HG03025 (cell line): ENCODE measurements around the gene ADARB2.
"Not testable (repeated sequence)": the region's sequence is repeated elsewhere in the genome, so short reads cannot be mapped to it uniquely, and the experiment has no call there.

Experiments used
- ATAC-seq: cut with Tn5 transposase; IDR thresholded peaks from one replicate; pipeline ENCODE4 v1.9.1; 2021; ENCODE audit warnings: mild to moderate bottlenecking, moderate library complexity; ENCODE audit not compliant: unreplicated experiment, low FRiP score

The ADARB2 gene

DNA sequence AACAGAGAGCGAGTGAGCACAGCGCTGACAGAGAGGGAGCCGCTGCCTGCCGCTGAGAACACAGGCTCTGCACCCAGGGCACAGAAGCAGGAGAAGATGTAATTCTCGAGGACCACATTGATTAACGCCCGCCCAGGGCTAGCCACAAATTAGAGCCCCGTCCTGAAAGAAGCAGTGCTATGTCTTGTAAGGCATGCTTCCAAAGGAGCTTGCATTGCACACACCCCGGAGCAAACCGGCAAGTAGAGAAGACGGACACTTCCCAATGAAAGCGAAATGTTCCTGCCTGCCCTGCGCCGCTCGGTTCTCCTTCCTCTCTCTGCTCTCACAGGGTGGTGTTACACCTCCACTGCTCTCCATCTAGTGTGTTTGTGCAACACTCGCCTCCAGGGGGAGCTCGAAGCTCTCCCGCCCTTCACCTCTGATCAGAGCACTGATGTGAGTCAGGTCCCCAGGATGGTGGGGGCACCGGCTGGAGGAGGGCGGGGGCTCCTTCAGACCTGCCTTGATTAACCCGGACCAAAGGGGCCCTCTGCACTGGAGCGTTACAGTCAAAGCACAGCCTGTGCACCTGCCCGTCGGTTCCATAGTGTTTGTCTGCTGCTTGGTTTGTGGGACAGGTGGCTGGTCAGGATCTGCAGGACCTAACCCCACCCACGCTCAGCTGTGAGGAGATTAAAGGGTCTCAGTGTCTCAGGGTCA, 316.5 kb downstream of the ADARB2 start:
- ATAC-seq, result peak; percentile 81

GRCh38 chr10:1419796-1420610, 317.3 kb downstream of the ADARB2 start:
- no peak for ATAC-seq

DNA sequence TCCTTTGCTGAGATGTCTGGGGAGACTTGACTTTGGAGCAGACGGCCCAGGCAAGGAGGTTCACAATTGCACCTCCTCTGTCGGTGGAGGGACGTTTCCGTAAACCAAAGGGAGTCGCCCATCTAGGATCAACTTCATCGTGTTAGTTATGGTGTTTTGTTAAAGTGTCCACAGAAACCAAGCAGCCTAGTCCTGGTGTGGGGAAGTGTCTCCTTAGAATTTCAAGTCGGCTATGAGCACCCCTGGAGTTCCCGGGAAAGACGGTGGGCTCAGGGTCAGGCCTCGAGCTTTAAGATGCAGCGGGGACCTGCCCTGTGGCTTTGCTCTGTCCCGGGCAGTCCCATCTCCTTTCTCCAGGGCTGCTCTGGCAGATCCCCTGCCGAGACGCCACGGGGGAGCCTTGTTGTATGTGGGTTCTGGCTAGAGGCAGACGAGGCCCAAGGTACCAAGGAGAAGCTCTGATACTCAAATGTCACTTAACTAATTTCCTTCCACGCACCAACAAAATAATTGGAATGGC, 319.2 kb downstream of the ADARB2 start:
- no peak for ATAC-seq

DNA sequence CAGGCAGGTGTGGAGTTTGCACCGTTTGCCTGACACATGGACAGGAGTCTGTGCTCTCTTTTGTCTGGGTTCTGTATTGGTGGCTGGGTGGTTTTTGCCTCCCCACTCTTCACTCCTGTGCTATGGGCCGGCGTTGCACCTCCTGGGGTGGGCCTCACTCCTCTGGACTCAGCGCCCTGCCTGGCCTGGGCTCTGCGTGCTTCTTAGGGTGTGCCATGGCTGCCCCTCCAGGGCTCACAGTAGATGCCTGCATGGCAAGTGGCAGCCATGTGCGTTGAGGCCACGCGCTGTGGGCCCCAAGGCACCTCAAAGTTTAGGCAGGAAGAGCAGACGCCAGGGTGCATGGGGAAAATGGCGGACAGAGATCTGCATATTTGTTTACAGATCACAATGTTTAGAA, 319.8 kb downstream of the ADARB2 start:
- no peak for ATAC-seq

DNA sequence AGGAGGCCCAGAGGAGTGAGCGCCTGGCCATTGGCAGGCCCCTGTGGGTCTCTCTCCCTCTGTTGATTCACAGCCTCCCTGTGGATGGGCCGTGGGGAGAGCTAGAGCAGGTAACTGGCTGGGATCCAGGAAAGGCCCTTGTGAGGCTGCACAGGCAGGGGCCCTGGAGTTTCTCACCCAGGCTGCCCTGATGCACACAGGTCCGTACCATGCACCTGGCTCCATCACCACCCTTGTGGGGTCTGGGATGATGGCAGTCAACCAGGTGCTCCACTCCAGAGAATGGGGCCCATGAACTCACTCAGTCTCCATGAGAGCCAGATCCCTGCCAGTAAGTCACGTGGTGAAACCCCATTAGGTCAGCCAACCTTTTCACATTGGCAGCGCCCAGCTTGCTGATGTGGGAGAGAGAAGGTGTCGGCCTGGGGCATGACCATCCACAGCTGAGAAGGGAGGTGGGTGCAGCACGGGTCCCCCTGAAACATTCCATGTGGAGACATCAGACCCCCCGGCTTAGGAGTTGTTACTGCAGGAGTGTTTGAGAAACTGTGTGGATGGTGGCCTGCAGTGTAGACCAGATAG, 320.8 kb downstream of the ADARB2 start:
- ATAC-seq, result no peak

DNA sequence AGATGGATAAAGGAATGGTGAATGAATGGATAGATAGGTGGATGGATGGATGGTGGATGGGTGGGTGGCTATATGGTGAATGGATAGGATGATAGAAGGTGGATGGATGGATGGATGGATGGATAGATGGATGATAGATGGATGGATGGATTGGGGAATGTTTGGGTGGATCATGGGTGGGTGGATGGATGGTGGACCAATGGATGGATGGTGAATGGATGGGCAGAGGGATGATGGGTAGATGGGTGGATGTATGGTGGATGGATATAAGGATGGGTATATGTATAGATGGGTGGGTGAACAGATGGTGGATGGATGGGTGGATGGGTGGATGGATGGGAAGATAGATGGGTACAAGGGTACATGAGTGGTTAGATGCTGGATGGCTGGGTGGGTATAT, 322.4 kb downstream of the ADARB2 start:
- no peak for ATAC-seq

- not testable (repeated sequence) for ATAC-seq
These were observed 323.0 kb downstream of the ADARB2 start for GRCh38 chr10:1414346-1414745.

DNA sequence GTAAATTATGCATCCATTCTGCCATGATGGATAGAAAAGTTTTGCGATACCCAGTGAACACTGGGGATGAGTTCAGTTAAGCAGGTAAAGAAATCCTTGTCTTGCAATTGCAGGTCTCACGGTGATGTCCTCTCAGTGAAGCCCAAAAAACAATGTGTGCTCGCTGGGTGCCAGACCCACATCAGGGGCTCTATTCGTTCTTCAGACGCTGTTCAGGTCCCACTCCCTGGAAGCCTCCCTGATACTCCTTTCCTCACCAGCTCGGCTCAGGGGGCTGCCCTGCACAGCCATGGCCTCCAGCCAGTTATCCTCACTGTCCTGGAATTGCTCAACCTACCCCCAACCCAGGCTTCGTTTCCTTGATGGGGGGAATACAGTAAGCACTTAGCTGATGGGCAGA, 323.5 kb downstream of the ADARB2 start:
- ATAC-seq, result no peak

DNA sequence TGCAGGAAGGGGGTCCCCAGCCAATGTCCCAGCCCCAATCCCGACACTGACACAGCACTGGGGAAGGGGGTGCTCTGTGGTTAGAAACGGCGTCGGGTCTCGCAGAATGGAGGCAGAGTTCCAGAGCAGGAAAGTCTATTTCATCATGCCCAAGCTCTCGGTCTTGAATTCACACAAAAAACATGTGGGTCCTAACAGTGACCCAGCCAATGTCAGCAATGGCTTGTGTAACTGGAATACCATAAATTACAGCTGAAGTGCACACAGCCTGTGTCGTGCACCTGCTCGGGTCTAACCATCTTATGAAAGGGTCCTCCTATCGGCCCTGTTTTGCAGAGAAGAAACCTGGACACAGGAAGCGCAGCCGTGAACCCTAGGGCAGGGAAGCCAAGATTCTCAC, 324.1 kb downstream of the ADARB2 start:
- ATAC-seq, result no peak

GRCh38 chr10:1412531-1413189, 324.7 kb downstream of the ADARB2 start:
- no peak for ATAC-seq

DNA sequence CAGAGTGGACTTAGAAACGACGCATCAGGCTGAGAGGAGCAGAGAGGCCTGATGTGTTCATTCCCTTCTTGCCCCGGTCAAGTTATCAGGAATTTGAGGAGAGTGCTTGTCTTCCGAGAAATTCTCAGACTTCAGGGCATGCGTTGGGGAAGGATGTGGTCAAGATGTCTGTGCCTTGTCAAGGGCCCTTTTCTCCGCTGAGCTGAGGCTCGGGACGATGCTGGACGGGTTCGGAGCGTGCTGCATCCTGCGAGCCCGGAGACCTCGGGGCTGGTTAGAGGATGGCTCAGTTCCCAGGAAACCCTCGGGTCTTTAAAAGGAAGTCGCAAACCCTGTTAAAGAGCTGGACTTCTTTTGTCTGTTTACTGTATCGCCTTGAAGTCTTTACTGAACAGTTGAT, 325.4 kb downstream of the ADARB2 start:
- no peak for ATAC-seq

- no peak for ATAC-seq
These were observed 325.9 kb downstream of the ADARB2 start for GRCh38 chr10:1411451-1411850.

- ATAC-seq, result no peak
These were observed 326.6 kb downstream of the ADARB2 start for GRCh38 chr10:1410469-1411395.

GRCh38 chr10:1410032-1410431, 327.3 kb downstream of the ADARB2 start:
- no peak for ATAC-seq

- ATAC-seq, result no peak
These were observed 327.9 kb downstream of the ADARB2 start for GRCh38 chr10:1409392-1409791.

- ATAC-seq, result no peak
These were observed 328.5 kb downstream of the ADARB2 start for GRCh38 chr10:1408651-1409367.

DNA sequence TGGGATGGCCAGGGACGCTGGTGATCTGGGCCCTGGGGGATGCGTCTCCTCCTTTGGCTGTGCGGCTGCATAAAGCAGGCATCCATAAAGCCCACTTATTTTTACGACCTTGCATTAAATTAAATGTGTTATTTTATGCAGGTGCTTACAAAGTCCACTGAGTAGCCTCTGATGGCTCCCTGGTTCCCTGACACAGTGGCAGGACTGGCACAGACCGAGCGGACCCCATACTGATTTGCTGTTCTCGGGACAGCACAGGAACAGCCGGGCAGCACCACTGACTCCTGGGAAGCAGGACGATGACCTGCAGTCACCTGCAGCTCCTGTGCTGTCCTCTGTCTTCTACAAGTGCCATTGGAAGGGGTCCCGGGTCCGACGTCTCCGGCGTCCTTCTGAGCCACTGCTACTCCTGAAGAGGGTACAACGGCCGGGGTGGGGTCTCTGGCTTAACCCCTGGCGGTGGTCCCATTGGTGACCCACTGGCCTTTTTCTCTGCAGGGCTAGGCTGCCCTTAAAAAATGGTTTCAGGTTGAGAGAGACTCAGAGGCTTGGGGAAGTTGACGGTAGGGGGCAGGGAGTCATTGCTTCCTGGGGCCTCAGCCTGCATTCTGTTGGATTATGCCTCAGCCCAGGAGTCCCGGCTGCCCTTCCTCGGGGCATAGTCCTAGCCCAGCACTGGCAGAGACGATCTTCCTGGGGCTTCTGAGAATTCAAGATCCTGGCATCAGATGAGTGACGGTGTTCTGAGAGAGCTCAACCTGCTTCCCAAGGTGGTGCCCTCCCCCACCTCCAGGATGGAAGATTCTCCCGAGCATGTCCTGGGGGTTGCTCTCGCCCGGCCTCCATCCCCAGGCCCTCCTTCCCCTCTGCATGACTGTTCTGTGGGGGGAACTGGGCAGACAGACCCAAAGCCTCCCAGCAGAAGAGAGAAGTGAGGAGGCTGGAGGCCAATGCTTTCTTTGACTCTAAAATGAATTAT, 330.1 kb downstream of the ADARB2 start:
- no peak for ATAC-seq
